Activated gamma-delta T cell treated with anti-CD3 and anti-CD28 coated beads, Interleukin-2, amount 50 U/mL, for 16 hours (primary cell): ENCODE measurements around the gene NDUFV2.
A peak's percentile ranks its signal among the peaks of the same experiment; 100 is the strongest.
"Not testable (repeated sequence)": the region's sequence is repeated elsewhere in the genome, so short reads cannot be mapped to it uniquely, and the experiment has no call there.

Experiments
- DNase-seq: peaks from one replicate; pipeline ENCODE4 v3.0.0-alpha.2; 2020; ENCODE audit warnings: low read depth

Gene NDUFV2

GRCh38 chr18:9090578-9090977 lies 11.9 kb upstream of the NDUFV2 start:
- no peak for DNase-seq

- DNase-seq, result no peak
Observed at GRCh38 chr18:9091066-9091476, 11.4 kb upstream of the NDUFV2 start.

- no peak for DNase-seq
Observed at GRCh38 chr18:9092665-9093064, 9.8 kb upstream of the NDUFV2 start.

- not testable (repeated sequence) for DNase-seq
Observed at GRCh38 chr18:9093109-9093508, 9.4 kb upstream of the NDUFV2 start.

GRCh38 chr18:9094307-9095226 lies 7.9 kb upstream of the NDUFV2 start:
- peak; percentile 28 for DNase-seq

GRCh38 chr18:9095297-9096006 lies 7.0 kb upstream of the NDUFV2 start:
- peak; percentile 46 for DNase-seq

GRCh38 chr18:9096007-9096371 lies 6.5 kb upstream of the NDUFV2 start:
- DNase-seq, result no peak

GRCh38 chr18:9096685-9097084 lies 5.8 kb upstream of the NDUFV2 start:
- DNase-seq, result no peak

GRCh38 chr18:9097349-9097748 lies 5.2 kb upstream of the NDUFV2 start:
- no peak for DNase-seq

GRCh38 chr18:9100796-9101195 lies 1.7 kb upstream of the NDUFV2 start:
- DNase-seq, result no peak

GRCh38 chr18:9101730-9102507 lies 580 bp upstream of the NDUFV2 start:
- no peak for DNase-seq

- DNase-seq, result no peak
Observed at GRCh38 chr18:9103376-9103873, 926 bp downstream of the NDUFV2 start.

GRCh38 chr18:9104244-9104901 lies 1.9 kb downstream of the NDUFV2 start:
- no peak for DNase-seq

- no peak for DNase-seq
Observed at GRCh38 chr18:9105420-9105819, 2.9 kb downstream of the NDUFV2 start.

GRCh38 chr18:9106094-9106493 lies 3.6 kb downstream of the NDUFV2 start:
- no peak for DNase-seq

- no peak for DNase-seq
Observed at GRCh38 chr18:9106800-9107584, 4.5 kb downstream of the NDUFV2 start.

GRCh38 chr18:9108911-9109310 lies 6.4 kb downstream of the NDUFV2 start:
- DNase-seq, result no peak

GRCh38 chr18:9109523-9109922 lies 7.0 kb downstream of the NDUFV2 start:
- DNase-seq, result no peak

- DNase-seq, result no peak
Observed at GRCh38 chr18:9113468-9114149, 11.1 kb downstream of the NDUFV2 start.

GRCh38 chr18:9115984-9116383 lies 13.5 kb downstream of the NDUFV2 start:
- no peak for DNase-seq
